Transverse colon (tissue), 4 donors: ENCODE data around the gene GDPD3.

Source experiments
- CTCF ChIP-seq, 5 experiments: fragments of 200-600 bp in 3 of 5; fragments of 450-650 bp in 2 of 5; sonication (generic) in 3 of 5; IDR thresholded peaks; 1 replicate in 2 of 5; 2 replicates in 3 of 5; pipeline ENCODE4 v1.5.1; 2016 to 2017; ENCODE audit warnings: antibody characterized with exemption in 5 of 5, inconsistent platforms in 3 of 5, mild to moderate bottlenecking in 2 of 5, moderate library complexity in 1 of 5
- EP300 ChIP-seq: sonication (generic); formaldehyde crosslinking; IDR thresholded peaks from one replicate; pipeline ENCODE4 v1.6.1; 2017; ENCODE audit warnings: antibody characterized with exemption, low read depth
- POLR2A ChIP-seq: fragments of 450-650 bp; IDR thresholded peaks from one replicate; pipeline ENCODE4 v1.6.1; 2016; ENCODE audit warnings: antibody characterized with exemption, mild to moderate bottlenecking, moderate library complexity
- POLR2AphosphoS5 ChIP-seq, 3 donors: sonication (generic); formaldehyde crosslinking; IDR thresholded peaks; one replicate each; pipeline ENCODE4 v1.6.1; 2016; ENCODE audit warnings: antibody characterized with exemption in 3 of 3

- TF ChIP-seq CTCF (IDR thresholded peaks at IDR 0.05) = no peak
- no peak for TF ChIP-seq POLR2A
- no peak for TF ChIP-seq POLR2AphosphoS5 (IDR thresholded peaks at IDR 0.05)
- TF ChIP-seq EP300 = no peak
These were observed 39.2 kb upstream of the GDPD3 start for GRCh38 chr16:30152517-30152916.
